PC-9 (cell line): ENCODE results near the gene GLS. TPM values are rescaled to one million over a fixed set of nuclear protein-coding genes. Genes with fewer than 3 reads are reported as not detected.

Experiments
- BruUV-seq: library from RNA; stranded (reverse); fragments of 400-500 nt; replicated peaks from 2 replicates; lab custom pipeline; 2021; lab: Mats Ljungman, UMichigan
- CTCF ChIA-PET: fragments of 300-600 bp; sonication (Branson Sonifier 250); formaldehyde crosslinking; loops from one replicate; lab custom pipeline; 2022; ENCODE audit warnings: antibody characterized with exemption; lab: Charles Lee
- POLR2A ChIA-PET: fragments of 300-600 bp; sonication (Branson Sonifier 250); formaldehyde crosslinking; loops from one replicate; lab custom pipeline; 2022; ENCODE audit warnings: antibody characterized with exemption; ENCODE audit not compliant: unreplicated experiment; lab: Charles Lee
- DNase-seq, 2 experiments: peaks; one replicate each; pipeline versions ENCODE4 v3.0.0 to v3.0.0-alpha.2; 2015 to 2022; ENCODE audit warnings: mixed read lengths in 1 of 2
- H2AFZ ChIP-seq: fragments of 200-600 bp; sonication (generic); 2 replicates; pipeline ENCODE4 v1.8.1; 2017; ENCODE audit warnings: antibody characterized with exemption
- H3F3A ChIP-seq: fragments of 200-600 bp; sonication (generic); 2 replicates; pipeline ENCODE4 v1.8.1; 2017; ENCODE audit warnings: antibody characterized with exemption, mild to moderate bottlenecking, low read depth; ENCODE audit not compliant: insufficient read depth
- H3K27ac ChIP-seq: fragments of 200-600 bp; sonication (generic); 2 replicates; pipeline ENCODE4 v1.6.1; 2016; ENCODE audit warnings: mixed run types
- H3K27me3 ChIP-seq: fragments of 200-600 bp; sonication (generic); 2 replicates; pipeline ENCODE4 v1.6.1; 2016; ENCODE audit warnings: low read depth, mixed run types; ENCODE audit not compliant: insufficient read depth
- H3K36me3 ChIP-seq: fragments of 200-600 bp; sonication (generic); 2 replicates; pipeline ENCODE4 v1.6.1; 2016; ENCODE audit warnings: low read depth, mixed run types
- H3K4me1 ChIP-seq: fragments of 200-600 bp; sonication (generic); replicated peaks from 2 replicates; pipeline ENCODE4 v1.6.1; 2016; ENCODE audit warnings: mixed run types; ENCODE audit not compliant: insufficient read depth
- H3K4me2 ChIP-seq: fragments of 200-600 bp; sonication (generic); 2 replicates; pipeline ENCODE4 v1.6.1; 2017; ENCODE audit warnings: mixed run types
- H3K4me3 ChIP-seq: fragments of 200-600 bp; sonication (generic); 2 replicates; pipeline ENCODE4 v1.6.1; 2016; ENCODE audit warnings: mixed run types
- H3K79me2 ChIP-seq: fragments of 200-600 bp; sonication (generic); 2 replicates; pipeline ENCODE4 v1.6.1; 2017; ENCODE audit warnings: low read depth, mixed run types
- H3K9me2 ChIP-seq: fragments of 200-600 bp; sonication (generic); 2 replicates; pipeline ENCODE4 v1.8.1; 2017; ENCODE audit warnings: mild to moderate bottlenecking; ENCODE audit not compliant: insufficient read depth
- H3K9me3 ChIP-seq: fragments of 200-600 bp; sonication (generic); 2 replicates; pipeline ENCODE4 v1.8.1; 2016; ENCODE audit warnings: low read depth; ENCODE audit not compliant: insufficient read depth
- H4K20me1 ChIP-seq: fragments of 200-600 bp; sonication (generic); 2 replicates; pipeline ENCODE4 v1.8.1; 2017; ENCODE audit not compliant: insufficient read depth
- CTCF ChIP-seq: fragments of 200-600 bp; sonication (generic); conservative IDR thresholded peaks from 2 replicates; pipeline ENCODE4 v1.6.1; 2017; ENCODE audit warnings: mixed run types, antibody characterized with exemption, mild to moderate bottlenecking, moderate library complexity
- EZH2 ChIP-seq: fragments of 200-600 bp; sonication (generic); IDR thresholded peaks from 2 replicates; pipeline ENCODE4 v1.8.0; 2017; ENCODE audit warnings: antibody characterized with exemption, low read depth
- intact Hi-C: fragments of 100-400 bp; cut with micrococcal nuclease; formaldehyde crosslinking; loops from one replicate; pipeline ENCODE4 v1.10.0; 2022; ENCODE audit not compliant: unreplicated experiment
- total RNA-seq: library from RNA; stranded (reverse); gene quantifications from 2 replicates; pipeline ENCODE4 v1.2.3, GENCODE V29; 2021

Gene GLS
- total RNA-seq, 1 experiment from 2014 or later, result 68.5 TPM

- DNase-seq, result no peak
- Histone ChIP-seq H3K79me2 (no peaks in the 10 kb centered on the region), H3K4me1 (no peaks in the 10 kb centered on the region), H3K9me3 (no peaks in the 10 kb centered on the region), H3K9me2 (no peaks in the 10 kb centered on the region), H3K27me3 (no peaks in the 10 kb centered on the region), H3K4me3 (no peak overlapping the region), H3F3A (no peaks in the 10 kb centered on the region), H2AFZ (no peak overlapping the region), H3K27ac (no peak overlapping the region), H3K36me3 (peaks cover 10% of the 10 kb centered on the region), H3K4me2 (no peak overlapping the region), H4K20me1 (no peaks in the 10 kb centered on the region)
- ChIA-PET POLR2A (no interaction called here), CTCF (no interaction called here)
- BruUV-seq, result no TSS peak
- TF ChIP-seq EZH2 (no peak), CTCF (no peak)
- intact Hi-C loops, result no loop called here
Measured at GRCh38 chr2:190968522-190968921, 87.9 kb downstream of the GLS start.

- BruUV-seq, result no TSS peak
- no peaks in the 10 kb centered on the region for H3F3A ChIP-seq
- H3K27ac ChIP-seq, result no peak overlapping the region
- H3K4me1 ChIP-seq, result no peaks in the 10 kb centered on the region
- H3K4me3 ChIP-seq, result no peak overlapping the region
- H3K36me3 ChIP-seq, result peaks cover 13% of the 10 kb centered on the region
- H3K9me2 ChIP-seq, result no peaks in the 10 kb centered on the region
- TF ChIP-seq EZH2 (no peak), CTCF (no peak)
- H3K4me2 ChIP-seq, result no peak overlapping the region
- no peaks in the 10 kb centered on the region for H3K27me3 ChIP-seq
- no peaks in the 10 kb centered on the region for H3K79me2 ChIP-seq
- intact Hi-C loops, result no loop called here
- POLR2A ChIA-PET, result no interaction called here
- CTCF ChIA-PET, result no interaction called here
- H3K9me3 ChIP-seq, result no peaks in the 10 kb centered on the region
- DNase-seq, result no peak
- no peaks in the 10 kb centered on the region for H4K20me1 ChIP-seq
- H2AFZ ChIP-seq, result no peak overlapping the region
Measured at GRCh38 chr2:190970160-190970559, 89.5 kb downstream of the GLS start.

GRCh38 chr2:190970873-190971506, 90.4 kb downstream of the GLS start:
- CTCF ChIA-PET, result no interaction called here
- TF ChIP-seq CTCF (no peak), EZH2 (no peak)
- intact Hi-C loops, result no loop called here

More at GRCh38 chr2:190970873-190971506, 90.4 kb downstream of the GLS start:
- Histone ChIP-seq H3K9me2 (no peaks in the 10 kb centered on the region), H3K4me3 (no peak overlapping the region), H3F3A (no peaks in the 10 kb centered on the region), H4K20me1 (no peaks in the 10 kb centered on the region), H2AFZ (no peak overlapping the region), H3K27me3 (no peaks in the 10 kb centered on the region), H3K9me3 (no peaks in the 10 kb centered on the region), H3K79me2 (no peaks in the 10 kb centered on the region), H3K27ac (no peak overlapping the region), H3K36me3 (peaks cover 13% of the 10 kb centered on the region), H3K4me1 (no peaks in the 10 kb centered on the region), H3K4me2 (no peak overlapping the region)
- no TSS peak for BruUV-seq
- POLR2A ChIA-PET, result no interaction called here
- no peak for DNase-seq
